Frontal cortex (tissue), 4 donors: ENCODE results near the gene ASMTL. TPM values are rescaled to one million over a fixed set of nuclear protein-coding genes. Genes with fewer than 3 reads are reported as not detected.
"Not testable (repeated sequence)": the region's sequence is repeated elsewhere in the genome, so short reads cannot be mapped to it uniquely, and the experiment has no call there.

ENCODE experiments used
- DNase-seq, 2 donors: peaks; one replicate each; pipeline ENCODE4 v3.0.0; 2012; ENCODE audit warnings: low spot score in 2 of 2
- FAIRE-seq: peaks from 2 replicates; lab custom pipeline; 2012; peaks lifted over from hg19 to GRCh38; lab: Jason Lieb, UNC
- total RNA-seq: library from RNA; depleted of rRNA; stranded (reverse); fragments of >200 nt; gene quantifications from one replicate; pipeline ENCODE4 v1.2.3, GENCODE V29; 2014
- donor health status: control.
- donor health status: control.
- donor health status: control.

ASMTL gene
- total RNA-seq, 1 donor from 2014 or later, result 10.6 TPM

DNA sequence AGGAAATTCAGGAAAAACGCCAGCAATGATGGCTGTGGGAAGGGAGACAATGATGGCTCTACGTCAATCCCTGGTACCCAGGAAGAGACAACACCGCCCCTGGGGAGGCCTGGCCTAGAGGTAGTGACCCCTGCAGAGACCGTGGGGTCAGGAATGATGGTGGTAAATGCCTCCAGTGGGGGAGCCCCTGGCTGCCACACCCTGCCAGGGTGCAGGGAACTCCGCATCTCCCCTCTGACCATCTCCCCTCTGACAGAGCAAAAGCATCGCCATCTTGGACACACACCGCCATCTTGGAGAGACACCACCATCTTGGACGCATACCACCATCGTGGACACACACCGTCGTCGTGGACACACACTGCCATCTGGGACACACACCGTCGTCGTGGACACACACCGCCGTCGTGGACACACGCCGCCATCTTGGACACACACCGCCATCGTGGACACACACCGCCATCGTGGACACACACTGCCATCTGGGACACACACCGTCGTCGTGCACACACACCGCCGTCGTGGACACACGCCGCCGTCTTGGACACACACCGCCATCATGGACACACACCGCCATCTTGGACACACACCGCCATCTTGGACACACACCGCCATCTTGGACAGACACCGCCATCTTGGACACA, 9.9 kb downstream of the ASMTL start:
- DNase-seq (no peak), FAIRE-seq (no peak)

DNA sequence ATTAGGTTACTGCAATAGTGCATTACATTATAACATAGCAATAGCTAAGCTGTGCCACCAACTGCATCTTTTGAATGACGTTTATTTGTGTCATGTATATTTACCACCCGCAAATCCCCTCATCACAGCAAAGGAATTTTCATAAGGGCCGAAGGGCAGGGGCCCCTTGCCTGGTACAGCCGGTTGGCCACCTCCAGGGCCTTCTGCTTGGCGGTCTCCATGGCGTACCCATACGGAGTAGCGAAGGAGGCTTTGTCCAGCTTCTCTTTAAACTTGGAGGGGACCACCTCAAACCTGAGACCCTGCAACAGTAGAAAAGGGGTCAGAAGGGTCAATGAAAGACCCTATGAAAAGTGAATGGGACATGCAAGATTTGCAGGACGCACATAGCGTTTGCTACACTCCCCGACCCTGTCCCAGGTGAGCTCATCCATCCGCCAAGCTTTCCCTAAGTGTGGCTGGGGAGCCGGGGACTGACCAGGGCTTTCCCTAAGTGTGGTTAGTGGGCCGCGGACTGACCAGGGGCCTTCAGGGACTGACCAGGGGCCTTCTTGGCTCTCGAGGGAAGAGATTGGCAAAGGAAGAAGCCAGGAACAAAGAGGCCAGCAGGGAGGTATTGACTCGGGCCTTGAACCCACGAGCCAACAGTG, 10.6 kb downstream of the ASMTL start:
- no peak for DNase-seq
- FAIRE-seq, result no peak

DNA sequence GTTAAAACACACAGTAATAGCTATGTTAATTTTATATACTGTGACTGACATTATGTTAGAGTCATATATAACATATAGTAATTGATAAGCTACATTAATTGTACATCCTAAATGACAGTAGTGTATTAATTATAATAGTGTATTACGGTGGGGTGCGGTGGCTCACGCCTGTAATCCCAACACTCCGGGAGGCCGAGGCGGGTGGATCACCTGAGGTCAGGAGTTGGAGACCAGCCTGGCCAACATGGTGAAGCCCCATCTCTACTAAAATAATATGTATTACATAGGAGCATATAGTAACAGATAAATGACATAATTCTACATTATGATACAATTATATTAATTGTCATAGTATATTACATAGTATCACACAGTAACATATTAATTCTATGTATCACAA, 12.2 kb downstream of the ASMTL start:
- no peak for DNase-seq
- no peak for FAIRE-seq

DNA sequence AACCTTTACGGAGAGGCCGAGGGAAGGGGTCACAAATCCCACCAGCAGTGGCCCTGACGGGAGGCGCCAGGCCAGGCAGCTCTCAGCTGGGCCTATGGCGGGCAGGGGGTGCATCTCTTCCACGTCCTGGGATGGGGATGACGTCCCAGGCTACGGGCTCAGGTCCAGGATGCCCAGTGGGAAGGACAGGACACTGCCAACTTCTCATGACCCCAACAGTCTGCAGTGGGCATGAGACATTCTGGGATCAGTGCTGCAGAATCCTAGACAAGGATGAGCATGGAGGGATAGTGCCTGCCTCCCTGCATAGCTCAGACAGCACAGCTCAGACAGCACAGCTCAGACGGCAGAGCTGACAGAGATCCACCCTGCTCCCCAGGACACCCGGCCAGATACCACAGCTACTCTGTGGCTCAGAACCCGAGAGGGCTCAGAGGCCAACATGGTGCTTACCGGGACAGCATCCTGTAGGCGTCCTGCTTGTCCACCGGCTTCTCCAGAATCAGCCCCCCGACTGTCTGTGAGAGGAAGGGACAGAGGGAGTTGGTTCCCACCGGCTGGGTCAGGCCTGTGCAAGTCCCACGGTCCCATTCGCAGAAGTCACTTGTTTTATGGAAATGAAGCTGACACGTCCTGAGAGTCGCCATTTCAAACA, 17.3 kb downstream of the ASMTL start:
- FAIRE-seq (no peak), DNase-seq (no peak)

DNA sequence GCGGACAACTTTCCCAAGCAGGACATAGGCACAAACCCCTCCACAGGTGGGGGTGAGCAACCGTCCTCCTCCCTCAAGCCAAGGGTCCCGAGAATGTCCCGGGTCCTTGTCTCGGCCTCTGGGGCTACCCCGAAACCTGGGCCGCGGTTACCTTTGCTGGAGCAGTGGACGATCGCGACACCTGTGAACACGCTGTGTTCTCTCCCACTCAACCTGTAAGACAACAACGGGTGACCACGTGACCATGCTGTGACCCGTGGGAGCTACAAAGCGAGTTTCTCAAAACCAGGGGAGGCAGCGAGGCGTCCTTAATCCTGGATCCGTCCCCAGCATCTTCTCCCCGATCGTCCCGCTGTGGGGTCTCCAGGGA, 17.9 kb downstream of the ASMTL start:
- FAIRE-seq (no peak), DNase-seq (no peak)

DNA sequence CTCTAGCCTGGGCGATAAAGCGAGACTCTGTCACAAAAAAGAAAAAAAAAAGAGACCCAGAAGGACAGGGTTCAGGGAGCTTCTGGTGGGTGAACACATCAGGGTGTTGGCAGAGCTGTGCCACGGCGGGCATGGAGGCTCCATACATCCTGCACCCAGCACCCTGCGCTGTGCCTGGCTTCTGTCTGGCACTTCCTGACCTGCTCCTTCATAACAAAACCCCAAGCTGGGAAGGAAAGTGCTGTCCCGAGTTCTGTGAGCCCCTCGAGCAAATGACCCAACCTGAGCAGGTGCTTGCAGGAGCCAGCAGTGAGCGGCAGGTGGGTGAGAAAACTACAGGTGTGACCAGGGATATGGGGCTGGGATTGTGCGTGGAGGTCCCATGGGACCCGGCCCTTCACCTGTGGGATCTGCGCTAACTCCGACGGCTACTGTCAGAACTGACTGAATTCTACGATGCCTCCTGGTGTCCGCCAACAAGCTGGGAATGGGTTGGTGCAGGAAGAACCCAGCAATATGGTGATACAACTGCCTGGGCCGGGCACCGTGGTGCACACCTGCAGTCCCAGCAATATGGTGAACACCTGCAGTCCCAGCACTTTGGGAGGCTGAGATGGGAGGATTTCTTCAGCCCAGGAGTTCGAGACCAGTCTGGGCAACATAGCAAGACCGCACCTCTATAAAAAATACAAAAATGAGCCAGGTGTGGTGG, 18.9 kb downstream of the ASMTL start:
- FAIRE-seq, result no peak

DNA sequence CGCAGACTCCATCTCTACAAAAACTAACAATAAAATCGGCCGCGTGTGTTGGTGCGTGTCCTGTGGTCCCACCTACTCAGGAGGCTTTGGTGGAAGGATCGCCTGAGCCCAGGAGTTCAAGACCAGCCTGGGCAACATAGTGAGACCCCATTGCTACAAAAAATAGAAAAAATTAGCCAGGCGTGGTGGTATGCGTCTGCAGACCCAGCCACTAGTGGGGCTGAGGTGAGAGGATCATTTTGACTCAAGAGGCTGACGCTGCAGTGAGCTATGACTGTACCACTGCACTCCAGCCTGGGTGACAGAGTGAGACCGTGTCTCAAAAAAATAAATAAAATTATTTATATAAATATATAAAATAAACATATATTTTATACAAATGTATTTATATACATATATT, 22.3 kb downstream of the ASMTL start:
- FAIRE-seq (no peak), DNase-seq (no peak)

More for the DNA sequence above, 18.9 kb downstream of the ASMTL start:
- no peak for DNase-seq

DNA sequence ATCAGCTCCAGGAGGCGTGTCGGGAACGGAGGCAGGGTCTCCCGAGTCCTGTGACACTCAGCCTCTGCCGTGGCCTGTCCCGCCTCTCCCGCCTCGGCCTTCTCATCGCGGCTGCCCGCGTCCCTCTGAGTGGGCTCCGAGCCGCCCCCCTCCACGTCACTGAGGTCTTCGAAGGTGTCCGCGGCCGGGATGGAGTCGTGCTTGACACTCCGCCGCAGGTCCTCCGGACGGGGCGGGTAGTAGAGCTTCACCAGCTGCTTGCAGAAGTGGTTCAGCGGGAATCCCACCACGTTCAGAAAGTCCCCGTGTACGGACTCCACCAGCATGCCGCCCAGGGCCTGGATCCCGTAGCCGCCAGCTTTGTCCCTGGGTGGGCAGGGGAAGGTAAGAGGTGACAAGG, 25.0 kb downstream of the ASMTL start:
- FAIRE-seq, result no peak
- DNase-seq, result no peak

DNA sequence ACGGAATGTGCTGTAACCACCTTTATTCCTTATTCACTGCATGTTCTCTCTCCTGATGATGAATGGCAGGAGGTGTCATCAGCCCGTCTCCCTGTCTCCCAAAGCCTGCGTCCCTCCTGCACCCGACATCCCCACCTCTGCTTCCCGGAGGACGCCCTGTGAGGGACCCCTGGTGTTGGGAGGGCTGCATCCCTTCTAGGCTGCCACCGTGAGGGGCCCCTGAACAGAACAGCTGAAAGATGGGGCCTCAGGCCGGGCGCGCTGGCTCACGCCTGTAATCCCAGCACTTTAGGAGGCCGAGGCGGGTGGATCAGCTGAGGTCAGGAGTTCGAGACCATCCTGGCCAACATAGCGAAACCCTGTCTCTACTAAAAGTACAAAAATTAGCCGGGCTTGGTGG, 26.4 kb downstream of the ASMTL start:
- not testable (repeated sequence) for DNase-seq, FAIRE-seq

DNA sequence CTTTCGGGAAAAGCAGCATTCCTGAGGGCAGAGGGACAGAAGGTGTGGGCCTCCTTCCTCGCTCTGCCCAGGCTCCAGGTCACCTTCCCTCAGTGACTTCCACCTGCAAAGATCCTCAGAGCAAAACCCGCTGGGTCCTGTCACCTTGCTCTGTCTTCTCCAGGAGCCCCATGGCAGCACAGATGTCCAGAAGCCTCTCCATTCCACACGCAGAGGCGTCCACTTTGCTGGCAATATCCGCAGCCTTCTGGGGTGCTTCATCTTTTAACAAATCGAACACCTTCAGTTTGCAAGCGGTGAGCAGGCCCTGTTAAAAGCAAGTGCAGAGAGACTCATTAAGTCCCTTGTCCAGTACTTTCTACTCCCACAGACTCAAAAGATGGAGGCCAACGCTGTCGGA, 27.3 kb downstream of the ASMTL start:
- no peak for FAIRE-seq
- no peak for DNase-seq

DNA sequence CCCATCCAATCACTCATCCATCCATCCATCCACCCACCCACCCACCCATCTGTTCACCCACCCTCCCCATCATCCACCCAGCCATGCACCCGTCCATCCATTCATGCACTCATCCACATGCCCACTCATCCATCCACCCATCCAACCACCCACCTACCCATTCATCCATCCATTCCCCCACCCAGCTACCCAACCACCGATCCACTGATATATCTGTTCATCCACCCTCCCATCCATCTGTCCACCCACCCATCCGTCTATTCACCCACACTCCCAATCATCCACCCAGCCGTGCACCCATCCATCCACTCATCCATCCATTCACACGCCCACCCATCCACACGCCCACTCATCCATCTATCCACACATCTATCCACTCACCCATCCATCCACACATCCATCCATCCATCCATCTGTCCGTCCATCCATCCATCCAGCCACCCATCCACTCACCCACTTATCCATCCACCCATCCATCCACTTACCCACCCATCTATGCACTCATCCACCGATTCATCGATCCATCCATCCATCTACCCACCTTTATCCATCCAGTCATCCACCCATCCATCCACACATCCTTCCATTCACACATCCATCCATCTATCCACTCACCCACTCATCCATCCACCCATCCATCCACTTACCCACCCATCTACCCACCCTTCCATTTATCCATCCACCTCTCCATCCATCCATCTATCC, 28.4 kb downstream of the ASMTL start:
- FAIRE-seq (no peak), DNase-seq (no peak)

DNA sequence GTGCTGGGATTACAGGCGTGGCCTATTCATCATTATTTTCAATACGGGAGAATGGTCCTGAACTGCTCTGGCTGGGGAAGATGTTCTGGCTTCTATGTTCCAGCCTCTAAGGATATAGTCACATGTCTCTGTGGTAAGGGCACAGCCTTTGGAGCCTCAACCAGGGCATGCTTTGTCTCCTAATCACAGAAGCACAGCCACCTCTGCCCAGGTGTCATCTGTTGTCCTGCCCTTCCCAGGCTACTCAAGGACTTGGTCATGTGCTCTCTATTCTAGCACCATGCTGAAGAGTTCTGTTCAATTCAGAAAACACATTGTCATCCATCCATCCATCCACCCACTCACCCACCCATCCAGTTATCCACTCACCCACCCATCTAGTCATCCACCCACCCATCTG, 29.5 kb downstream of the ASMTL start:
- FAIRE-seq (no peak), DNase-seq (no peak)

DNA sequence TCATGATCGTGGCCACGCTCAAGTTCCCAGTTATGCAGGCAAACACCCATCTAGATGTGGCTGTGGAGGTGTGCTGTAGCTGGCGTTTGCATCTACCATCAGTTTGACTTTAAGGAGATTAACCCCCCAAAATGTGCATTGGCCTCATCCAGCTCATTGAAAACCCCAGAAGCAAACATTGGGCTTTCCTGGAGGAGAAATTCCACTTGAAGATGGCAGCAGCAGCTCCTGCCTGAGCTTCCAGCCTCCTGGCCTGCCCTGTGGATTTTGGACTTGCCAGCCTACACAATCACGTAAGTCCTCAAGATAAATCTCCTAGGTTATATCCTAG, 30.6 kb downstream of the ASMTL start:
- DNase-seq, result no peak

DNA sequence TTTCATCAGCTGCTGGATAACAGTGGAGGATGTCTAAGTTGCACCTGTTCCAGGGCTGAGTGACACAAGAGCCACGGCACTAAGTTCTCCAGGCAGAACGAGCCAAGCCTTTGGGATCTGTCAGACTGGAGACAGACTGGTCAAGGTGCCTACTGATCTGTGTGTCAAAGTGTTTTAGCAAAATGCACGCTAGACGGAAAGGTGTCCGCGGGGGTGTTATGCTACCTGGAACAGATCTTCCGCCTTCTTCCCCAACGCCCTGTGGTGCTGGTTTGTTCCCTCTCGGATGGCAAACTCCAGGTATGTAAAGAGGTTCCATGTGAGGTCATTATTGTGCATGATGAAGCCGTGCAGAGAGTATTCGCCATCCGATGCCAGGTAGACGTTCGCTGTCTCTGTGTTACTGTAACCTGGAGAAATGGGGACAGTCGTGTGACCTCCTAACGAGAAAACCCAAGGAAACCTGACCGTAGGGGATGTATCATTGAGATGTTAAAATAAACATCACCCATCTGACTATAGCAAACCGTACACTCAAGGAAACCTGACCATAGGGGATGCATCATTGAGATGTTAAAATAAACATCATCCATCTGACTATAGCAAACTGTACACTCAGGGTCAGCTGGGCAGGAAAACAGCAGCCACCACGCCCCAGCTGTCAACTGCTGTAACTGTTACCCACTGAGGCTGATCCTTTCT, 31.1 kb downstream of the ASMTL start:
- DNase-seq (no peak), FAIRE-seq (no peak)

More for the DNA sequence above, 30.6 kb downstream of the ASMTL start:
- no peak for FAIRE-seq

DNA sequence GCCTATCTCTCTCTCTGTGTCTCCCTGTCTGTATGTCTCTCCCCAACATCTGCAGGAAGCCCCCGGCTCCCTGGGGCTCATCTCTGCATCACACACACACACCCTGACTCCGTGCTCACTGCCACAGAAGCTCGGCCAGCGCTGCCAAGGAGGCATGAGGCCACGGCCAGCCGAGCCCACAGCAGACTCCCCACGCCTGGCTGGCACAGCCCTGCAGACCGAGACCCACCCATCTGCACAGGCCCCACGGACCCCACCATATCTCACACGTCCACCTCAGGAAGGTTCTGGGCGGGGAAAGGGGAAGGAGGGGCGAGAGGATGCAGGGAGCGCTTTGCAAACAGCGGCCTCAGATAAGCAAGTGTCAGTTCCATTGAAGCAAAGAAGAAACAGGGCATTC, 32.3 kb downstream of the ASMTL start:
- DNase-seq (no peak), FAIRE-seq (no peak)

DNA sequence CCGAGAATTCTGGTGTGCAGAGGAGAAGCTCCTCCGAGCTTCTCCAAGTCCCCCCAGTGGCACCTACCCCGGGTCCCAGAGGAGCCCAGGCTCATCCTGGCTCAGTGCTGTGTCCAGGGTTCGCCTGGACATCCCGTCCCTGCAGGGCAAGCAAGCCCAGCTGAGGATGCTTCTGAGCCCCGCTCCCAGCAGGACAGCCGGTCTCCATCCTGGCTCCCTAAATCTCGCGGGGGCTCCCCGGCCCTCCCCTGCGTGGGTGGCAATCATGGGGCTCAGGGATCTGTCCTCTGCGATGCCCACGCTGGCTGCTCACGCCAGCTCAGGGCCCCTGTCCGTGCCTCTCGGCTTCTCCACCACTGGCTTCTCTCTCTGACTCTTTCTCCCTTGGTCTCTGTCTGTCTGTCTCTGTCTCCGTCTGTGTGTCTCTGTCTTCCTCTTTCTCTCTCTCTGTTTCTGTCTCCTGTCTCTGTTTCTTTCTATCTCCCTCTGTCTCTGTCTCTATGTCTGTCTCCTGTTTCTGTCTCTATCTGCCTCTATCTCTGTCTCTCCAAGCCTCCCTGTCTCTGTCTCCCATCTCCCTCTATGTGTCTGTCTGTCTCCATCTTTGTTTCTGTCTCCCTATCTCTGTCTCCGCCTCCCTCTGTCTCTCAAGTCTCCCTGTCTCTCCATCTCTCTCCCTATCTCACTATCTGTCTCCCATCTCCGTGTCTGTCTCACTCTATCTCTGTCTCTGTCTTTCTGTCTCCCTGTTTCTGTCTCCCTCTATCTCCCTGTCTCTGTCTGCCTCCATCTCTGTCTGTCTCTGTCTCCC, 33.0 kb downstream of the ASMTL start:
- FAIRE-seq, result no peak
- DNase-seq, result no peak

DNA sequence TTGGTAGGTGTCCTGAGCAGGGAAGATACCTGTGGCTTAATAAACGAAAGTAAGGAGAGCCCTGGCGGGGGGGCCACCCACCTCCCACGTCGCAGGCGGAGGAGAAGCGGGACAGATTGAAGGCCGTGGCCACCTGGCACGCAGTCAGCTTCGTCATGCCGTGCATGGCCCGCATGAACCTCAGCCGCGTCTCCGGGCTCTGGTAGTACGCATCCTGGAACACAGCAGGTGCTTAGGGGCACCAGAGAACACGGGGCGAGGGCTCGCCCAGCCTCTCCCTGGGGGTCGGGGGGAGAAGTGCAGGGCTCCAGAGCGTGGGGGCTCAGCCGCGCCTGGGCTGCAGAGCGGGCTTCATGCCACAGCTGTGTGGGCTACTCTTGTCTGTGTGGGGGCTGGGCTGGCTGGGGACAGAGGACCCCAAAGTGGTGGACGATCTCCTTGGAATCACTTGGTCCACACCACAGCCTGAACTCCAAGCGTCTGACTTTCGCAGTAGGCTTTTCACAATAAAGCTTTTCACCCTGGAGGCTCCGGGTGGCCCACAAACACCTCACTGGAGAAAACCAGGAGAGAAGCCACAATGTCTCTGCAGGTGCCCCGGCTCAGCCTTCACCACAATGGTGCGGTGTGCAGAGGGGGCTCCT, 33.7 kb downstream of the ASMTL start:
- FAIRE-seq, result no peak
- DNase-seq, result no peak

DNA sequence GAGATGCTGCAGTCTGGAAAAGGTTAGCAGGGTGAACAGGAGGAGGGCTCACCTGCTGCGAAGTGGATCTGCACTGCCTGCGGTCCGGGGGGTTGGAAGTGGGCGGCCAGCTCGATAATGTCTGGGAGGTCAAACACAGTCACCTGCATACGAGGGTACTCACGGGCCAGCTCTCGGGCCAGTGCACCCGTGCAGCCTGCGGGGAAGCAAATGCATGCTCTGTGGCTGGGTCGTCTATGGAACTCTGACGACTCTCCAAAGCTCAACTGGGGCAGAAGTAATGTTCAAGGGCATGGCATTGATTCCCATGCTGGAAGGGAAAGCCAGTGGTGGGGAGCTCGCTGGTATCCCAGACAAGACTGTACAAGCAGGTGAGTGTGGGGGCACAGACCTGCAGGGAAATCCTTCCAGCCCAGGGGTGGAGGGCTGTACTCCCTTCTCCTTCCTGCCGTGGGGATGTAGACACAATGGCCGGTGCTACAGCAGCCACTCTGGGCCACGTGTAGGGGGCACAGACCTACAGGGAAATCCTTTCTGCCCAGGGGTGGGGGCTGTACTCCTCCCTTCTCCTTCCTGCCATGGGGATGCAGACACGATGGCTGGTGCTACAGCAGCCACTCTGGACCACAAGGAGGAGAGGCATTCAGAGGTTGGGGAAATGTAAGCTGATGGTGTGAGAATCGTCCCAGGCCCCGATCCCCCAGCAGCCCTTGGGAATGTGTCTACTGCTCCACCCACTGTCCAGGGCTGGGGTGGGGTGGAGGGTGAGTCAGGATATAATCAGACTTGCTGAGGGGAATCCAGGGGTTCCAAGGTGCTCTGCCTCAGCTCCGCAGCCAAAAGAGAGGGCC, 34.6 kb downstream of the ASMTL start:
- no peak for FAIRE-seq

More for the DNA sequence above, 34.6 kb downstream of the ASMTL start:
- no peak for DNase-seq
